ENCODE results near the gene PRSS58. TPM values are rescaled to one million over a fixed set of nuclear protein-coding genes. Genes with fewer than 3 reads are reported as not detected.

The PRSS58 gene, protein sequence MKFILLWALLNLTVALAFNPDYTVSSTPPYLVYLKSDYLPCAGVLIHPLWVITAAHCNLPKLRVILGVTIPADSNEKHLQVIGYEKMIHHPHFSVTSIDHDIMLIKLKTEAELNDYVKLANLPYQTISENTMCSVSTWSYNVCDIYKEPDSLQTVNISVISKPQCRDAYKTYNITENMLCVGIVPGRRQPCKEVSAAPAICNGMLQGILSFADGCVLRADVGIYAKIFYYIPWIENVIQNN
- total RNA-seq, result not detected

DNA sequence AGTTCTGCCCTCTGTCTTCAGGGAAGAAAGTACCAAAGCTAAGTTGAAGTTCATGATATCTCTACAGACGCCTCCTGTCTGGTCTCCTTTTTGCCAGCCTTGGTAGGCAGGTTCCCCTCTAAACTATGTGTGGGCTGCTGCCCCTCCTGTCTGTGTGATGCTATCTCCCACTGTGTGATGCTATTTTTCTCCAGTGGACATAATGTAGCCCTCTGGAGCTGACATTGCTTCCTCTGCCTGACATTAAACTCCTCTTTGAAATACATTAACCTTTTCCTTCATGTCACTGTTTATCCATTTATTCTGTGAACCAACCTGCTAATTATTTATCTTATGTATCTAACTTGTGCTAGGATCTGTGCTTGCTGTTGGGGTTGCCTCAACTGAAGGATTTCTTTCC lies at the start of gene PRSS58:
Gene PRSS58 (minus strand): TSS at position 101 of the 400 bp plus-strand sequence. CDS start 351 bp downstream, outside the sequence.
- ATAC-seq, result no peak
- POLR2A ChIA-PET, result no interaction called here
- no peaks in the 10 kb centered on the region for H3K9me3 Mint-ChIP-seq (ENCODE audit: insufficient read depth)
- no peak within 1 kb of the TSS for H3K27ac Mint-ChIP-seq
- CTCF ChIA-PET, result no interaction called here
- no peaks in the 10 kb centered on the region for H3K36me3 Mint-ChIP-seq (ENCODE audit: low read depth)
- H3K4me3 Mint-ChIP-seq, result no peak within 1 kb of the TSS
- DNase-seq, result no peak
- H3K4me1 Mint-ChIP-seq (ENCODE audit: low read depth), result no peaks in the 10 kb centered on the region
- peaks cover 6% of the 10 kb centered on the region for H3K27me3 Mint-ChIP-seq (ENCODE audit: low read depth)

DNA sequence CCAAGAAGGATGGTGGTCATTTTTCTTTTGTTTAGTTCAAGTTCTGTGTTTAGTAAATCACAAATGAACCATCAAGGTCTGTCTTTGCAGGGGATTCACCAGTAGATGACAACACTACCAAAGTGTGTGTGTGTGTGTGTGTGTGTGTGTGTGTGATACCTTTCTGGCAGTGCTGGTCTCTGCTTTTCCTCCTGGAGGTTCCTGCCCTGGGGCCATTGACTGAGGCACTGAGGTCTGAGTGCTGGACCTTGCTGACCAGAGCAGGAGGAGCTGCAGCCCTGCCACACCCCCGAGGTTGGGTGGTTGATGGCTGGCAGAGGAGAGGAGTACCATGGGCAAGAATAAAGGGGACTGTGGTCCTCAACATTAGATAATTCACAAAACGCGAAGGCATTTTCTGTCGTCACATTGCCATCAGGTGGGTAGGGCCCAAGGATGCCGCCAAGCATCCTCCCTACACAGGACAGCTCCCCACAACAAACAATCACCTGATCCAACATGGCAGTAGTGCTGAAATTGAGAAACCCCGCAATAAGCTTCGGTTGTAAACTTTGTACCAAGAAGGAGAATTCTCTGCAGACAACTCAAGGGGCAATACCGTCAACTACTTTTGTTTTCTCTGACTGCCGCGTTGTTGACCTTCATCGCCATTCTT lies 49.5 kb upstream of the PRSS58 start:
- Mint-ChIP-seq H3K36me3 (ENCODE audit: low read depth) (no peaks in the 10 kb centered on the region), H3K27ac (no peak overlapping the region), H3K4me1 (ENCODE audit: low read depth) (peaks cover under 1% of the 10 kb centered on the region), H3K4me3 (no peak overlapping the region), H3K27me3 (ENCODE audit: low read depth) (peaks cover 21% of the 10 kb centered on the region), H3K9me3 (ENCODE audit: insufficient read depth) (no peaks in the 10 kb centered on the region)
- ChIA-PET CTCF (interaction anchor here (0.7 to 2.1 kb wide), 2 partner anchors 12 to 332 kb away, joined by 3 to 9 read pairs; no protein-coding TSS in a partner anchor), POLR2A (no interaction called here)
- ATAC-seq, result no peak
- DNase-seq, result no peak

DNA sequence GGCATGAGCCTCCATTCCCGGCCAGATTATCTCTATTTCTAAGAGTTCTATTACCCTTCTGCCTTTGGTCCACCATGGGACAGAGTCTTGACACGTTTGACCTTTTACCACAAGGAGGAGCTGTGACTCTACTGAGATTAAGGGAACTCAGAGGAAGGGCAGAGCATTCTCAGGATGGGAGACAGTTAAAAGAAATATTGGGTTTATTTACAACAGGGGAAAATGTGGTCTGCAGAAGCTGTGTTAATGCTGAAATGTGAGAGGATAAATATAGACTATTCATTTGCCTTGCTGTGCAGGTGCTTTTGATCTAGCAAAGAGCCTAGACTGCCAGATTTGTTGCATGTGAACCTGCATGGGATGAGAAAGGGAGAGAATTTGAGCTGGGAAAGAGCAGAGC lies 45.8 kb upstream of the PRSS58 start:
- no peaks in the 10 kb centered on the region for H3K36me3 Mint-ChIP-seq (ENCODE audit: low read depth)
- peaks cover 15% of the 10 kb centered on the region for H3K27me3 Mint-ChIP-seq (ENCODE audit: low read depth)
- H3K9me3 Mint-ChIP-seq (ENCODE audit: insufficient read depth), result no peaks in the 10 kb centered on the region
- CTCF ChIA-PET, result interaction anchor here (0.7 to 8.7 kb wide), 31 partner anchors 8 to 912 kb away, joined by 3 to 88 read pairs (median 5); partner anchors contain the start of genes EPHB6 and TAS2R38
- peaks cover 14% of the 10 kb centered on the region for H3K4me1 Mint-ChIP-seq (ENCODE audit: low read depth)
- POLR2A ChIA-PET, result interaction anchor here (0.6 to 1.4 kb wide), 4 partner anchors 17 to 507 kb away, joined by 3 to 4 read pairs (median 4); no protein-coding TSS in a partner anchor
- H3K4me3 Mint-ChIP-seq, result no peak overlapping the region
- peak; percentile 47 for DNase-seq
- H3K27ac Mint-ChIP-seq, result no peak overlapping the region
- ATAC-seq, result peak; percentile 54

DNA sequence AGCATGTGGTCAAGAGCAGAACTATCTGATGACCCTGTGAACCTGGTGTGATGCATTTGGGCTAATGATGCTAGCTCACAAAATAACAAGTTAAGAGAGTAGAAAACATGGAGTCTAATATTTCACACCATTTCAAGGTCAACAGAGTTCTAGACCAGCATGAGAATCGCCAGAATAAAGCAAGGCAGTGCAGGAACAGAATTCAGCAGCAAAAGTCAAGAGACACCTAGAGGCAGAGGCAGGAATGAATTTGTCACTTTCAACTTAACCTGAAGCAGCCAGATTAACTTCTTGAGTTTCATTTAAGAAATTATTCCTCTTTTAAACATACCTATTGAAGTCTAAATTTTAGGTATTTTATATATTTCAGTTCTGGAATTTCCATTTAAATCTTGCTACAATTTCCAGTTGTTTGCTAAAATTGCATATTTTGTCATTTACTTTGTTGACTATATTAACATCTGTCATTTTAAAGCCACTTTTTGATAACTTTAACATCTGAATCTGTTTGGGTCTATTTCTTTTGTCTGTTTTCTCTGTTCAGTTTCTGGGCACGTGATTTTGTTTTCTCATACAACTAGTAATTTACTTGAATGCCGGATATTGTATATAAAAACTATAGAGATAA lies 44.2 kb upstream of the PRSS58 start:
- H3K4me1 Mint-ChIP-seq (ENCODE audit: low read depth), result peaks cover 14% of the 10 kb centered on the region
- H3K27me3 Mint-ChIP-seq (ENCODE audit: low read depth), result peaks cover 19% of the 10 kb centered on the region
- ChIA-PET POLR2A (interaction anchor here (1.5 kb wide), 1 partner anchor 487 kb away, joined by 7 read pairs; no protein-coding TSS in a partner anchor), CTCF (interaction anchor here (0.7 to 8.7 kb wide), 22 partner anchors 10 to 913 kb away, joined by 3 to 88 read pairs (median 6); partner anchors contain the start of gene TAS2R38)
- no peaks in the 10 kb centered on the region for H3K9me3 Mint-ChIP-seq (ENCODE audit: insufficient read depth)
- H3K4me3 Mint-ChIP-seq, result no peak overlapping the region
- ATAC-seq (peak; percentile 47), DNase-seq (no peak)
- H3K36me3 Mint-ChIP-seq (ENCODE audit: low read depth), result no peaks in the 10 kb centered on the region
- H3K27ac Mint-ChIP-seq, result no peak overlapping the region

DNA sequence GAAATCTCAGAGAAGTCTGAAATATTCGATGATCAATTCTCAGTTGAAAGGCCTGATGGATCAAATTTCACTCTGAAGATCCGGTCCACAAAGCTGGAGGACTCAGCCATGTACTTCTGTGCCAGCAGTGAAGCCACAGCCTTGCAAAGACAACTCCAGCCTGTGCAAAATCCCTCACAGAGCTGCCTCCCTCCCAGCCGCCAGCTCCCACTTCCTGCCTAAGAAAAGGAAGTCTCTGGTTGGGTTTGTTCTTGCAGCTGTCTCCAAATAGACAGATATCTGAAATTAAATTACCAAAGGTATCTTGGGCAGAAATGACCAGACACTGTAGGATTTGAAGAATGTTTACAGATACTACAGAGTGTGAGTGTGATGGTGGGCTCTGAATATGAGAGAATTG lies 43.4 kb upstream of the PRSS58 start:
- no peak overlapping the region for H3K4me3 Mint-ChIP-seq
- POLR2A ChIA-PET, result interaction anchor here (1.4 to 1.5 kb wide), 3 partner anchors 487 to 507 kb away, joined by 4 to 7 read pairs (median 5); no protein-coding TSS in a partner anchor
- H3K9me3 Mint-ChIP-seq (ENCODE audit: insufficient read depth), result no peaks in the 10 kb centered on the region
- H3K36me3 Mint-ChIP-seq (ENCODE audit: low read depth), result no peaks in the 10 kb centered on the region
- no peak for DNase-seq
- H3K4me1 Mint-ChIP-seq (ENCODE audit: low read depth), result peaks cover 14% of the 10 kb centered on the region
- ATAC-seq, result no peak
- H3K27me3 Mint-ChIP-seq (ENCODE audit: low read depth), result peaks cover 21% of the 10 kb centered on the region
- H3K27ac Mint-ChIP-seq, result no peak overlapping the region
- CTCF ChIA-PET, result interaction anchor here (0.6 to 8.7 kb wide), 14 partner anchors 9 to 914 kb away, joined by 3 to 88 read pairs (median 3); partner anchors contain the start of gene TAS2R38

DNA sequence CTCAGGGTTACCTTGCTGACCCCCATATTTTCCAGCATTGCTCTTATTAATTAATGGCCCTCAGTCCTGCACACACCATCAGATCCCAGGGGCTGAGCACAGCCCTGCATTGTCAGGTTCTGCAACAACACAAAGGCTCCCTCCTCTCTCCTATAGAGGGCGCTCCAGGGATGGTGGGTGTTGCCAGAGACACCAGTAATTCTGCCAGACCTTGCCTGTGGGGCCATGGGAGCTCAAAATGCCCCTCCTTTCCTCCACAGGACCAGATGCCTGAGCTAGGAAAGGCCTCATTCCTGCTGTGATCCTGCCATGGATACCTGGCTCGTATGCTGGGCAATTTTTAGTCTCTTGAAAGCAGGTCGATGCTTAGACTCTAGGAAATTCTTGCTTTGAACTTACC lies 42.8 kb upstream of the PRSS58 start:
- Mint-ChIP-seq H3K4me1 (ENCODE audit: low read depth) (peaks cover 14% of the 10 kb centered on the region), H3K9me3 (ENCODE audit: insufficient read depth) (no peaks in the 10 kb centered on the region), H3K27ac (peak overlapping the region; percentile 1), H3K4me3 (no peak overlapping the region), H3K36me3 (ENCODE audit: low read depth) (no peaks in the 10 kb centered on the region), H3K27me3 (ENCODE audit: low read depth) (peaks cover 21% of the 10 kb centered on the region)
- DNase-seq, result peak; percentile 52
- POLR2A ChIA-PET, result interaction anchor here (1.4 to 1.5 kb wide), 3 partner anchors 487 to 508 kb away, joined by 4 to 7 read pairs (median 5); no protein-coding TSS in a partner anchor
- CTCF ChIA-PET, result interaction anchor here (0.6 to 8.7 kb wide), 13 partner anchors 9 to 914 kb away, joined by 3 to 88 read pairs (median 3); partner anchors contain the start of gene TAS2R38
- ATAC-seq, result peak; percentile 37

DNA sequence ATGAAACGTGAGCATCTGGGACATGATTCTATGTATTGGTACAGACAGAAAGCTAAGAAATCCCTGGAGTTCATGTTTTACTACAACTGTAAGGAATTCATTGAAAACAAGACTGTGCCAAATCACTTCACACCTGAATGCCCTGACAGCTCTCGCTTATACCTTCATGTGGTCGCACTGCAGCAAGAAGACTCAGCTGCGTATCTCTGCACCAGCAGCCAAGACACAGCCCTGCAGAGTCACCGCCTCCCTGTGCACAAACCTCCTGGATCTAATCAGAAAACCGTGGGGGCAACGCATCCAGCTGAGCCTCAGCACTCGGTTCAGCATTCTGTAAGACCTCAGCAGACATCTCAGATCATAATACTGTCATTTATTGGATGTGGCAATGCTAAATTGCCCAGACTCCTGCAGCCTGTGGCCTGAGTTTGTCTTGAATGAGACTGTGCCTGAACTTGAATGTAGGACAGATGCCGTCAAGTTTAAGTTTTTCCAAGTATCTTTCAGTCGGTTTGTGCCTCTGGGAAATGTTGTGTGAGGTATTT lies 41.5 kb upstream of the PRSS58 start:
- Mint-ChIP-seq H3K4me3 (no peak overlapping the region), H3K4me1 (ENCODE audit: low read depth) (peaks cover 14% of the 10 kb centered on the region), H3K27me3 (ENCODE audit: low read depth) (peaks cover 19% of the 10 kb centered on the region), H3K27ac (peak overlapping the region; percentile 63), H3K9me3 (ENCODE audit: insufficient read depth) (no peaks in the 10 kb centered on the region), H3K36me3 (ENCODE audit: low read depth) (no peaks in the 10 kb centered on the region)
- ATAC-seq (no peak), DNase-seq (no peak)
- CTCF ChIA-PET, result interaction anchor here (1.0 to 8.7 kb wide), 3 partner anchors 9 to 511 kb away, joined by 3 to 88 read pairs (median 3); partner anchors contain the start of gene TAS2R38
- POLR2A ChIA-PET, result no interaction called here

DNA sequence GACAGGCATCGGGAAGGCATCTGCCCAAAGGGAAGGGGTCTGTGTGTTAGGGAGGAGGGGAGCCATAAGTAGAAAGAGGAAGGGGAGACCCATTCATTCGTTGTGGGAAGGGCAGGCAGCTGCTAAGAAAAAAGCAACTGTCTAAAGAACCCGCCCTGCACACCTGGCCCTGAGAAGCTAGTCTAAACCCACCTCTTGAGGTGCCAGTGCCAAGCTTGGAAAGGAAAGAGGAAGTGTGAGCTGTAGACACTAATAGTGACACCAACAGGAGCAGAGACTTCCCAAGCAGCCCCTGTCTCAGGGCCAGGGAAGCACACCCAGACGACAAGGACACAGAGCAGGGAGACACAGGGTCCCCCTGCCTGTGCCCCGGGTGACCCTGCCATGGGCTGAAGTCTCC lies 40.8 kb upstream of the PRSS58 start:
- H3K4me3 Mint-ChIP-seq, result no peak overlapping the region
- H3K27me3 Mint-ChIP-seq (ENCODE audit: low read depth), result peaks cover 18% of the 10 kb centered on the region
- CTCF ChIA-PET, result interaction anchor here (0.6 to 8.7 kb wide), 6 partner anchors 8 to 705 kb away, joined by 3 to 88 read pairs (median 3); partner anchors contain the start of gene TAS2R38
- no peak for DNase-seq
- no peak overlapping the region for H3K27ac Mint-ChIP-seq
- no peaks in the 10 kb centered on the region for H3K9me3 Mint-ChIP-seq (ENCODE audit: insufficient read depth)
- H3K36me3 Mint-ChIP-seq (ENCODE audit: low read depth), result no peaks in the 10 kb centered on the region
- POLR2A ChIA-PET, result no interaction called here
- no peak for ATAC-seq
- H3K4me1 Mint-ChIP-seq (ENCODE audit: low read depth), result peaks cover 14% of the 10 kb centered on the region

DNA sequence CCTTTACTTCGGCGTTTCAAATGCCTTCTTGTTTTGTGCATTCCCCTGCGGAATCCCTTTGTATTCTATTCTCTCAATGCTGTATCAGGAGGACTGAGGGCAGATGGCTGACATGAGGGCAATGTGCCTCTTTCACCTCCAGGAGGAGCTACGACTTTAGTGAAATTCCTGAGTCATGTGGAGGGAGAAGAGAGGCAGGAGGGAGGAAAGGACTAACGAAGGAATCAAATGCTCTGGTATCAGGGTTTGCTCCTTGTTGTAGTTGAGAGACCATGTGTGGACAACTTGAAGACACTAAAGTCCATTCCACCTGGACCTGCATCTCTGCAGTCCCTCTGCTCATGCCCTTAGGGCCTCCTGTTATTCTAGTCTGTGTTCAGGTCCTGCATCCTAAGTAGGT lies 40.2 kb upstream of the PRSS58 start:
- no peaks in the 10 kb centered on the region for H3K36me3 Mint-ChIP-seq (ENCODE audit: low read depth)
- no peaks in the 10 kb centered on the region for H3K9me3 Mint-ChIP-seq (ENCODE audit: insufficient read depth)
- CTCF ChIA-PET, result interaction anchor here (0.6 to 8.7 kb wide), 5 partner anchors 8 to 706 kb away, joined by 3 to 88 read pairs (median 3); partner anchors contain the start of gene TAS2R38
- peaks cover 21% of the 10 kb centered on the region for H3K27me3 Mint-ChIP-seq (ENCODE audit: low read depth)
- POLR2A ChIA-PET, result no interaction called here
- H3K4me3 Mint-ChIP-seq, result no peak overlapping the region
- no peak overlapping the region for H3K27ac Mint-ChIP-seq
- DNase-seq (no peak), ATAC-seq (no peak)
- peaks cover 14% of the 10 kb centered on the region for H3K4me1 Mint-ChIP-seq (ENCODE audit: low read depth)

DNA sequence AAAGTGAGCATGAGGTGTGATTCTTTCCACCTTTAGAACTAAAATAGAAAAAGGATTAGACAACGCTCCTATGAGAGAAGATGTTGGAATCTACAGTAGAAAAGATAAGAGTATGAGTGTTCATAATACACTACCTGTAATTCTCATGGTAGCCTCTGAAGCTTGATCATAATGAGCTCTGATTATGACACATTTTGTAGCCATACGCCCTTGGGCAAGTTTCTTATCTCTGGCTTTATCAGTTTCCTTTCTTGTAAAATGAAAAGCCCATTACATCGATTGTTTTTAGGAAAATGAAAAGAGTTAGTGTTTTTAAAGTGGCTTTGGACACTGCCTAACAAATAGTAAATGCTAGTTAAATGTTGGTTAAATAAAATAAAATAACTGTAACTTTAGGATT lies 22.4 kb upstream of the PRSS58 start:
- Mint-ChIP-seq H3K27me3 (ENCODE audit: low read depth) (peaks cover 32% of the 10 kb centered on the region), H3K27ac (no peak overlapping the region), H3K36me3 (ENCODE audit: low read depth) (no peaks in the 10 kb centered on the region), H3K4me1 (ENCODE audit: low read depth) (peaks cover 2% of the 10 kb centered on the region), H3K4me3 (no peak overlapping the region), H3K9me3 (ENCODE audit: insufficient read depth) (peaks cover 8% of the 10 kb centered on the region)
- ChIA-PET CTCF (interaction anchor here (1.7 kb wide), 1 partner anchor 21 kb away, joined by 6 read pairs; no protein-coding TSS in a partner anchor), POLR2A (interaction anchor here (0.6 kb wide), 1 partner anchor 771 kb away, joined by 3 read pairs; no protein-coding TSS in a partner anchor)
- DNase-seq (no peak), ATAC-seq (no peak)

DNA sequence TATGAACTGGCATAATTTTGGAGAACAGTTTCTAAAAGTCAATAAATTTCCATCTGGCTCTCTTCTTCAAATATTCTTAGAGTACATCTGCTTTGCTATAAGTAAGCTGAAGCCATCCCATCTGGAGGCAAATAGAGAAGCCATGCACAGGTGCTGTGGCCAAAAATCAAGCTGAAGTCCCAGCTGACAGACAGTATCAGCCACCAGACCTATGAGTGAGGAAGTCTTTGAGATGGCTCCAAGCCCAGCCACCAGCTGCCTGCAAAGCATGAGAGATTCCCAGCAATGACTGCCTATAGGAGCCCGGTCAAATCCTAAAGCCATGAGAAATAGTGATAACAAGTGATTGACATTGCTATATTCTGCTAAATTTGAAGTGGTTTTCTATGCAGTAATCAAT lies 21.7 kb upstream of the PRSS58 start:
- ATAC-seq (no peak), DNase-seq (no peak)
- ChIA-PET POLR2A (no interaction called here), CTCF (interaction anchor here (1.7 kb wide), 1 partner anchor 22 kb away, joined by 6 read pairs; no protein-coding TSS in a partner anchor)
- Mint-ChIP-seq H3K4me3 (no peak overlapping the region), H3K4me1 (ENCODE audit: low read depth) (peaks cover 2% of the 10 kb centered on the region), H3K27ac (no peak overlapping the region), H3K27me3 (ENCODE audit: low read depth) (peaks cover 37% of the 10 kb centered on the region), H3K36me3 (ENCODE audit: low read depth) (no peaks in the 10 kb centered on the region), H3K9me3 (ENCODE audit: insufficient read depth) (peaks cover 13% of the 10 kb centered on the region)

All from activated CD8-positive, alpha-beta T cell treated with anti-CD3 and anti-CD28 coated beads, Interleukin-2, amount 10 ng/mL, durations not matched to agents 7 days and 5 days (primary cell).